GM12801 (cell line): ENCODE results near the gene WDR1.

Experiments used
- TF ChIP-seq, protein P1 (sequence below): IDR thresholded peaks from one replicate; pipeline ENCODE4 v1.5.1; 2011; ENCODE audit warnings: control low read depth; ENCODE audit not compliant: insufficient read length; ENCODE audit errors: extremely low read depth

WDR1 gene

DNA sequence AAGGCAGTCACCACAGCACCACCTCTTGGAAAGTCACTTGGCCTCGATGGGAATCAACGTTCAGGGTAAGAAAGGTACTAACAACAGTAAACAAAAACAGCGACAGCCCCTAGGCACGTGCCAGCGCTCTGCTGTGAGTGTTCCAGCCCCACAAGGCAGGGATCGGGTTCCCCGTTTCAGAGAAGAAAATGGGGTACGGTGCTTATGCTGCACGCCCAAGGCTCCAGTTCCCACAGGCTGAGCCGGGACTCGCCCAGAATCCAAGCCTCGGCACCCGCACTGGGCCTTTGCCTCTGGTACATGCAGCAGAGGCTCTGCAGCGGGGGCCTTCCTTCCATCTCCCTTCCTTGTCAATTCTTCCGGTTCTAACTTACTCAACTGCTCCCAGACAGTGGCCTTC is 37.3 kb downstream of the WDR1 start:
- TF ChIP-seq, protein P1, sequence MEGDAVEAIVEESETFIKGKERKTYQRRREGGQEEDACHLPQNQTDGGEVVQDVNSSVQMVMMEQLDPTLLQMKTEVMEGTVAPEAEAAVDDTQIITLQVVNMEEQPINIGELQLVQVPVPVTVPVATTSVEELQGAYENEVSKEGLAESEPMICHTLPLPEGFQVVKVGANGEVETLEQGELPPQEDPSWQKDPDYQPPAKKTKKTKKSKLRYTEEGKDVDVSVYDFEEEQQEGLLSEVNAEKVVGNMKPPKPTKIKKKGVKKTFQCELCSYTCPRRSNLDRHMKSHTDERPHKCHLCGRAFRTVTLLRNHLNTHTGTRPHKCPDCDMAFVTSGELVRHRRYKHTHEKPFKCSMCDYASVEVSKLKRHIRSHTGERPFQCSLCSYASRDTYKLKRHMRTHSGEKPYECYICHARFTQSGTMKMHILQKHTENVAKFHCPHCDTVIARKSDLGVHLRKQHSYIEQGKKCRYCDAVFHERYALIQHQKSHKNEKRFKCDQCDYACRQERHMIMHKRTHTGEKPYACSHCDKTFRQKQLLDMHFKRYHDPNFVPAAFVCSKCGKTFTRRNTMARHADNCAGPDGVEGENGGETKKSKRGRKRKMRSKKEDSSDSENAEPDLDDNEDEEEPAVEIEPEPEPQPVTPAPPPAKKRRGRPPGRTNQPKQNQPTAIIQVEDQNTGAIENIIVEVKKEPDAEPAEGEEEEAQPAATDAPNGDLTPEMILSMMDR: no peak

DNA sequence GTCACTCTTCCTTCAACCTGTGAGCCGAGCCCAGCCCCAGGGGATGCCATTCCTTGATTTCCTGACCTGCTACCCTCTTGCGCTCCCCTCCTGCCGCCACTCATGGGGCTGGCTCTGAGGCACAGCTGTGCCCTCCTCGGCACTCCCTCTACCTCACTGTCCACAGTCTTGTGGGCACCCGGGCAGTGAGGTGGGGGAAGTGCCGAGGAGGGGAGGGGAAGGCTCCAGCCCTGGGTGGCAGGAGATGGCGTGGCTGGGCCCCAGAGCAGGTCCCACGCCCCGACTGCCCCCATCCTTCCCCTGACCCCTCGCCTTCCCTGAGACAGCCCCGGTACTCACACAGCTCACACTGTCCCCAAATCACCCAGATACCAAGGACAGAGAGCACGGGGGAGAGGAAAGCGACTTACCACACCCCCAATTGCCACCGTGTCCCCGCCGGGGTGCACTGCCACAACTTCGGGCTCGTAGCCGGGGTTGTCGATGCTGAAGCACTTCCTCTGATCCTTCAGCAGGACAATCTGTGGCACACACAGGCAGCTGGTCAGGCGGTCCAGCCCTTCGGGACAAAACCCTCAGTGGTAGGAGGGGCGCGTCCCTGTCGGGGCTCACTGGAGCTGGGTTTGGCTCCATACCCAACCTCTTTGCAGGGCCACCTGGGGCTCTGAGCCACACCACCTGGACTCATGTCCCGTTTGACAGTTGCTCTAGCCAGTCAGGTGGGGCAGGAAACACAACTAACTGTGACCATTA is 37.9 kb downstream of the WDR1 start:
- TF ChIP-seq, protein P1: no peak

DNA sequence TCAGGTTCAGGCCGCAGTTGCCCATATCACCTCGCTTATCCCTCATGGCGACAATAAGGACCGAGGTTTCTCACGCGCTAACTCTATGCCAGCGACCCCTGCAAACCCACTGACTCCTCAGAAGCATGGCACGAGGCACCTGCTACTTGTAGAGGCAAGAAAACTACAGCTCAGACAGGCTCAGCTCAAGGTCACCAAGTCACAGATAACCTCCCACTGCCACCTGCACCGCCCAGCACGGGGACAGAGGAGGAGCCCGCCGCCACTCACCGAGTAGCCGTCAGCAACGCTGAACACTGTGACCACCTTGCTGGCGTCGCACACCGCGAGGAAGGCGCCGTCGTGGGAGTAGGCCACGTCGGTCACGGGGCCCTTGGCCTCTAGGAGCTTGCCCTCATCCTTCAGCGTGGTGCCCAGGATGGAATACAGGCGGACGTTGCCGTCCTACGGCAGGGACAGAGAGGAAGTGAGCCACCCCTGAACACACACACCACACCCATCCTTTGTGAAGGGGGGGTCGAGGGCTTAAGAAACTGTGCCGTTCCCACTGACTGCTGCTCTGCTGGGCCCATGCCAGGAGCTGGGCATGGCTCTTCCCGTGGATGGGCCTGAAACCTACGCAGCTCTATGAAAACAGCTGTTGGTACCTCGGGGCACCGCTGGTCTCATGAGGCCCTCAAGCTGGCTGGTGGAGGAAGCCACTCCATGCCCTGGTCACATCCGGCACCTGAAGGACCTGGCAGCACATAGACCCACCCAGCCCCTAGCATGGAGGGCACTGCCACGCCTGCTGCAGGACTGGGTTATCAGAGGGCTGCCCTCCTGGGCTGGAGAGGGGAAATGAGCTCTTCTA is 38.9 kb downstream of the WDR1 start:
- TF ChIP-seq, protein P1: no peak

DNA sequence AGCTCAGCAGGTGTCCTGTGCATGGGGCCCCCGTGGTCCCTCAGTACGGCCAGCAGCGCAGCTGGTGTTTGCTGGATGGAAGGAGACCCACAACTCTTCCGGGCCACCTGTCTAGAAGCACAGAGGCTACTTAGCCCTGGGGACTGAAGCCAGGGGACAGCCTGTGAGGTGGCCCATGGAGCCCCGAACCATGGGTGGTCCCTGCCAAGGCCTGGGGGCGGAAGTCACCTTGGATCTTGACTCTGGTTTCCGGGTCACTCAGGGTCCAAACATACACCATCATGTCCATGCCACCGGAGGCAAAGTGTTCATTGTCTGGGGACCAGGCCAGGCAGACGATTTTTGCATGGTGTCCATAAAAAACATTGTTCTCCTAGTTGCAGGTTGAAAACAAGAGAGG is 39.5 kb downstream of the WDR1 start:
- TF ChIP-seq, protein P1: no peak

DNA sequence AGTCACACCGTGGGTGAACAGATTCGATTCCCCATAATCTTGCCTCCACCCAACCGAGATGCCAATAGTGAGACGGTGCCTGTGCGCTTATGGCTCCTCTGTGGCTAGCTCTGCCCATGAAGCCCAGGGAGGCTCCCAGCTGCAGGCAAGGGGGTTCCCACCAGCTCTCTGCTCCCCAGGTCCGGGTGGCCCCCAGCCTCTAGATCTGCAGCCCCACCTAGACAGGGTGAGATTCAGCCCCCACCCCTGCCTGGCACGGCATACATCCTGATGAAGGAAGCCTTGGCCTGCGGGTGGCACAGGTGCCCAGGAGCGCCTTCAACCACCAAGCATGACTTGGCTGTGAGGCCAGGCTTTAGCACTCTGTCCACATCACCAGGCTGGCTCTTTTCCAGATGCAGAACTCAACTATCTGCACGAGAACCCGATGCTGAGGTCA is 40.6 kb downstream of the WDR1 start:
- TF ChIP-seq, protein P1: no peak

DNA sequence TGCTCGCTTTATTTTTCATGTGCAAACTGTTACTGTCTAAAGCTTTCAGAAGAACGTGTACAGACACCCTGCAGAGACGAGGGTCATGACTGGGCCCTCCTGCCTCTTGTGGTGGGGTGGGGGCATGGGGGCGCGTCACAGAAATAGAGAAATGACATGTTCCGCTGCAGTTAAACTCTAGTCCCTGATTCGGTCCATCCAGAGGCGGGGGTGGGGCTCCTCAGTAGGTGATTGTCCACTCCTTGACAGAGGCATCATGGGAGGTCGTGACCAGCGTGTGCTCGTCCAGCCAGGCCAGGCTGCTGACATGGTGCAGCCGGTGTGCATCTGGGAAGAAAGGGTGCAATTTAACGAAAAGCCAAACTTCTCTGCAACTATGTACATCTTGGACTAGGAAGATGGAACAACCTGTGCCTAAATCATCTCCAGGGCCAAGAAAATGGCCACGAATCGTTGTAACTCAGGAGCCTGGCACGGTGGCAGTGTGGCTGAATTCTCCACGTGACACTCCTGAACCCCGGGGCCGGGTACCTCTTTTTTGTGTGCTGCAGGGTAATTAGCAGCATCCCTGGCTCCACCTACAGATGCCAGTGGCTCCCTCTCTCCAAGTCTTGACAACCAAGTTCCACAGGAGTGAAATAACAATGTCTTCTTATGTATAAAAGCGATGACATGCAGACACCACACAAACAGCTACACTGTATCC is 41.3 kb downstream of the WDR1 start:
- TF ChIP-seq, protein P1: no peak

DNA sequence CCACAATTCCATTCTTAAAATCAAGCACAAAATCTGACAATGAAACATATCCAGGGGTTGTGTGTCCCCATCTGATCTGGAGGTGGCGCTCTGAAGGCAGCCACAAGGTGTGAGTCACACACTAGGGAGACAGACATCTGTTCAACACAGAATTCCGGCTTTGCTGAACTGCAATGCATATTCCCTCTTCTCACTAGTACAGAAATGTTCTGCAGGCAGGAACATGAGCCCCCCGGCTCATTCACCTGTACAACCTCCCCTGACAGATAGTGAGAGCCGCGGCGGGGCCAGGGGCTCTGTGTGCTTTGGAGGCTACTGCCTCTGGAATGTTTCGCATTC is 41.9 kb downstream of the WDR1 start:
- TF ChIP-seq, protein P1: no peak
